HG02642 (cell line): ENCODE data around the gene BORCS6.
"Not testable (repeated sequence)": the region's sequence is repeated elsewhere in the genome, so short reads cannot be mapped to it uniquely, and the experiment has no call there.

Experiments used
- ATAC-seq: cut with Tn5 transposase; IDR thresholded peaks from one replicate; pipeline ENCODE4 v1.9.1; 2021; ENCODE audit warnings: mild to moderate bottlenecking; ENCODE audit not compliant: unreplicated experiment, poor library complexity

The BORCS6 gene

DNA sequence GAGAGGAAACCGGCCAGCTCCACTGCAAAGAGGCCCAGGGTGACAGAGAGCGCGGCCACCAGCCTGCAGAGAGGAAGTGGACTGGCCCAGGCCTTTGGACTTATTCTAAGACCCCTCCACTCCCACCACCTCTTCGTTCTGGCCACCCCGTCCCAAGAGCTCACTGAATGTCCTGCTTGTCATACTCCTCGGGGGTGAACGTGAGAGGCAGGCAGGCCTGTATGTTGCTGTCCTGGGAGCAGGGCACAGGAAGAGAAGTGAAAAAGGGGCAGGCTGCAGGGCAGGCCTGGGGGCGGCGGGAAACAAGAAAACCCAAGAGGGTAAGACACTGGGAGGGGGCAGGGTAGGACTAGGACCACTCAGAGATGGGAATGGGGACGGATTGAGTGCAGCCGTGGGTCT lies 14.2 kb downstream of the BORCS6 start:
- peak; percentile 3 for ATAC-seq

DNA sequence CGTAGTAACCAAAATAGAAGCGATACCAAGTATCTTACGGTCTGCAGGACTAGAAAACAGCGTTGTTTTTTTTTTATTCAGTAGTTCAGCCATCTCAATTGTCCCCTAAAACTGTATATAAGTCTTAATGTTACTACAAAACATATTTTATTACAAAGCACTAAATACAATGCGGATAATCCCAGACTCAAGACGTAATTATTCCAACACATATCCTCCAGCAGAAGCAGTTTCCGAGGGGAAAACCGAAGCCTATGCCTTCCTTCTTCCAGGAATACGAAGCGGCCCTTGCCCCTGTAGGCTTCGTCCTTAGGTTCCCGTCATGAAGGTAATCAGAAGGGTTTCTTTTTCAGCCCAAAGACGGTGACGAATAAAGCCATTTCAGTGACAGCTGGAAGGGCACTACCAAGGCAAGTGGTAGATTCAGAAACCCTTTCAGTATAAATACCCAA lies 16.1 kb downstream of the BORCS6 start:
- no peak for ATAC-seq

- ATAC-seq = peak; percentile 72
Measured at GRCh38 chr17:8173056-8173870, 16.7 kb downstream of the BORCS6 start.

DNA sequence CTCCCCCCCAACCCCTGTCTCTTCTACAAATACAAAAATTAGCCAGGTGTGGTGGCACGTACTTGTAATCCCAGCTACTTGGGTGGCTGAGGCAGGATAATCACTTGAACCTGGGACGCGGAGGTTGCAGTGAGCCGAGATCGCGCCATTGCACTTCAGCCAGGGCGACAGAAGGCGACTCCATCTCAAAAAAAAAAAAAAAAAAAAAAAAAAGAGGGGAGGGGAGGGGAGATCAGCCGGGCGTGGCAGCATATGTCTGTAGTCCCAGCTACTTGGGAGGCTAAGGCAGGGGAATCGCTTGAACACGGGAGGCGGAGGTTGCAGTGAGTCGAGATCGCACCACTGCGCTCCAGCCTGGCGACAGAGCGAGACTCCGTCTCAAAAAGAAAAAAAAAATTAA lies 19.8 kb downstream of the BORCS6 start:
- ATAC-seq = not testable (repeated sequence)

GRCh38 chr17:8167526-8167925 lies 22.5 kb downstream of the BORCS6 start:
- ATAC-seq = no peak

GRCh38 chr17:8166731-8167130 lies 23.2 kb downstream of the BORCS6 start:
- no peak for ATAC-seq

DNA sequence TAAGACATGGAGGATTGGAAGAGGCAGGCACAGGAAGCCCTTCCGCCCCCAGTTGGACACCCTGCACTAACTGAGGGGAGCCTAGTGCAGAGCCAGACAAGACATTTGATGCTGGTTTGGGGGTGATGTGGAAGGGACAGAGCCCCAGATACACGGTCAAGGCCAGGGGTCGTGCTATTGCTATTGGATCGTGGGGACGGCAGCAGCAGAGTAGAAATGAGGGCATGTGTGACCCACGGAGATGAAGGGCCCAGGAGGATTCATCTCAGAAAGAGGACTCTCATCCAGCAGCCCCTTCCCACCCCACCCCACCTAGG lies 25.2 kb downstream of the BORCS6 start:
- no peak for ATAC-seq

- no peak for ATAC-seq
Measured at GRCh38 chr17:8163978-8164814, 25.8 kb downstream of the BORCS6 start.

DNA sequence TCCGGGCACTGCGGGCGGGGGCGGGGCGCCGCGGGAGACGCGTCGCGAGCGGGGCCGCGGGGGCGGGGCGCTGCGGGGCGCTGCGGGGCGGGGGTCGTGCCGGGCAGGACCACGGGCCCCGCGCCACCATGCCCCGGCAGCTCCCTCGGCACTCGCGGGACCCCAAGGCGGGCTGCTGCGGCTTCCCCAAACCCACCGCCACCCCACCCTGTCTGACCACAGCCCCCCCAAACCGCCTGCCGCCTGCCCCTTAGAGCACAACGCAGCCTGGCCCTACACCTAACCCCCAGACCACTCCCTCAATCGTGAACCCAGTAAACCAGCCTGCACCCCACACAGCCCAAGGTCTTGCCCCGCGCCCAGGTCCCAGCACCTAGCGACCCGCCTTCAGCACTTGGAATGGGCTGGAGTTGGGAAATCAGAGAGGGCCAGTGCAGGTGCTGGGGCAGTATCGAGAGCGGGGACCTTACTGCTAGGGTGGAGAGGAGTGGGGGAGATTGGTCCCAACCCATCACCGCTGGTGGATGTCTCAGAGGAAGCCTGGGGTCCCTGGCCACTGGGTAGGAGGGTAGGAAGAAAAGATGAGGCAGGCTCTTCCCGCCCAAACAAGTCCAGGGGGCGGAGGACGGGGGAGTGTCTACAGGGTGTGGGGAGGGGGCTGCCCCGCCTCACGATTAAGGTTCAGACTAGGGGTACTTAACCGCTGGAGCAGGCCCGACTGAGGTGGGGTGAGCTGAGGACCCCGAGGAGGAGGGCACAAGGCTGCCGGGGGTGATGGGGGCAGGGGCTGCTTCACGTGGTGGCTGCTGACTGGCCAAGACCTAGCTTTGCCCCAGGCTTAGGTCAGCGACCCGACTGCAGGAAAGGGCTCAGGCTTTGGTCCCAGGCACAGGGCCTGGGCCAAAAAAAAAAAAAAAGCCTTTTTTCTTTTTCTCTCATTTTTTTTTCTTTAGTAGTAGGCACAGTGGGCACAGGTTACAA lies 26.7 kb downstream of the BORCS6 start:
- no peak for ATAC-seq

- ATAC-seq = peak; percentile 60
Measured at GRCh38 chr17:8162233-8162996, 27.6 kb downstream of the BORCS6 start, which contains the start of gene VAMP2. Gene VAMP2 (minus strand): TSS chr17:8162948. CDS start chr17:8162879, 69 bp downstream.

- no peak for ATAC-seq
Measured at GRCh38 chr17:8161289-8162232, 28.4 kb downstream of the BORCS6 start.

DNA sequence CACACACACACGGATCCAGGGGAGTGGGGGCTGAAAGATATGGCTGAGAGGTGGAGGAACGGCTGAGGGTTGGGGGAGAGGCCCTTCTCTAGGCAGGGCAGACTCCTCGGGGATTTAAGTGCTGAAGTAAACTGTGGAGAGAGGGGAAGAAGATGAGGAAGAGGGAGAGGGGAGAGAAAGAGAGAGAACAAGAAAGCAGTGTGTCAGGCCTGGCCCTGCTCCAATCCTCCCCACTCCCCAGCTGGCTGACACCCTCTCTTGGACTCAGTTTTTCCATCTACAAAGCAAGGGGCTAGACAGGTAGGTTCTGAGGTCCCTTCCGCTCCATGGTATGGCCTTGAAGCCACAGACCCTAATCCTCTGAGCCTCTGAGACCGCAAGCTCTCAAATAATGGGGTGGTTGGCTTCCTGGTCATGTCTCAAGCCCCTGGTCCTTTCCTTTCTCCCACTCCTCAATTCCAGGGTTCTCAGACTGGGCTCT lies 29.2 kb downstream of the BORCS6 start:
- ATAC-seq = no peak

- no peak for ATAC-seq
Measured at GRCh38 chr17:8160224-8160577, 29.8 kb downstream of the BORCS6 start.

- ATAC-seq = no peak
Measured at GRCh38 chr17:8159459-8160223, 30.3 kb downstream of the BORCS6 start.

- ATAC-seq = no peak
Measured at GRCh38 chr17:8159032-8159400, 31.0 kb downstream of the BORCS6 start.

- ATAC-seq = no peak
Measured at GRCh38 chr17:8158267-8159031, 31.5 kb downstream of the BORCS6 start.
